GM23248 (cell line): ENCODE measurements around the gene GLT1D1. TPM values are rescaled to one million over a fixed set of nuclear protein-coding genes. Genes with fewer than 3 reads are reported as not detected.
"Not testable (repeated sequence)": the region's sequence is repeated elsewhere in the genome, so short reads cannot be mapped to it uniquely, and the experiment has no call there.

ENCODE experiments used
- DNase-seq: peaks from one replicate; pipeline ENCODE4 v3.0.0-alpha.2; 2015
- H2AFZ ChIP-seq: fragments of 200-600 bp; sonication (generic); 2 replicates; pipeline ENCODE4 v1.6.1; 2016; ENCODE audit warnings: antibody characterized with exemption
- H3F3A ChIP-seq: fragments of 200-600 bp; sonication (generic); 2 replicates; pipeline ENCODE4 v1.6.1; 2016; ENCODE audit warnings: mild to moderate bottlenecking, antibody characterized with exemption, mixed run types; ENCODE audit not compliant: insufficient read depth
- H3K27ac ChIP-seq: fragments of 200-600 bp; sonication (generic); 2 replicates; pipeline ENCODE4 v1.5.1; 2016; ENCODE audit warnings: mild to moderate bottlenecking
- H3K27me3 ChIP-seq: fragments of 200-600 bp; sonication (generic); replicated peaks from 2 replicates; pipeline ENCODE4 v1.6.1; 2016; ENCODE audit warnings: mild to moderate bottlenecking; ENCODE audit not compliant: insufficient read depth
- H3K36me3 ChIP-seq: fragments of 200-600 bp; sonication (generic); 2 replicates; pipeline ENCODE4 v1.6.1; 2016; ENCODE audit warnings: low read depth, mild to moderate bottlenecking
- H3K4me1 ChIP-seq: fragments of 200-600 bp; sonication (generic); 2 replicates; pipeline ENCODE4 v1.6.1; 2016; ENCODE audit warnings: mild to moderate bottlenecking; ENCODE audit not compliant: insufficient read depth
- H3K4me2 ChIP-seq: fragments of 200-600 bp; sonication (generic); one replicate; pipeline ENCODE4 v1.6.1; 2016; ENCODE audit warnings: mild to moderate bottlenecking; ENCODE audit not compliant: unreplicated experiment
- H3K4me3 ChIP-seq: fragments of 200-600 bp; sonication (generic); 2 replicates; pipeline ENCODE4 v1.5.1; 2016; ENCODE audit warnings: mild to moderate bottlenecking
- H3K79me2 ChIP-seq: fragments of 200-600 bp; sonication (generic); 2 replicates; pipeline ENCODE4 v1.6.1; 2016; ENCODE audit warnings: mild to moderate bottlenecking; ENCODE audit not compliant: insufficient read depth
- H3K9ac ChIP-seq: fragments of 200-600 bp; sonication (generic); 2 replicates; pipeline ENCODE4 v1.6.1; 2016; ENCODE audit warnings: mild to moderate bottlenecking
- H3K9me2 ChIP-seq: fragments of 200-600 bp; sonication (generic); 2 replicates; pipeline ENCODE4 v1.6.1; 2016; ENCODE audit warnings: mixed run types, mild to moderate bottlenecking, moderate library complexity; ENCODE audit not compliant: insufficient read depth
- H3K9me3 ChIP-seq: fragments of 200-600 bp; sonication (generic); one replicate; pipeline ENCODE4 v1.6.1; 2017; ENCODE audit warnings: low read depth
- H4K20me1 ChIP-seq: fragments of 200-600 bp; sonication (generic); 2 replicates; pipeline ENCODE4 v1.6.0; 2016; ENCODE audit not compliant: insufficient read depth
- EZH2 ChIP-seq: fragments of 200-600 bp; sonication (generic); IDR thresholded peaks from 2 replicates; pipeline ENCODE4 v1.6.1; 2018; ENCODE audit warnings: antibody characterized with exemption, mild to moderate bottlenecking; ENCODE audit not compliant: insufficient read depth, poor library complexity, severe bottlenecking
- EZH2phosphoT487 ChIP-seq: fragments of 200-600 bp; sonication (generic); IDR thresholded peaks from 2 replicates; pipeline ENCODE4 v1.6.1; 2018; ENCODE audit warnings: antibody characterized with exemption, moderate library complexity, mild to moderate bottlenecking, low read depth; ENCODE audit not compliant: insufficient read depth
- WGBS, 2 experiments: methylation state at CpG; one replicate each; pipeline ENCODE4 v1.1.6; 2015 to 2017; ENCODE audit warnings: low lambda C conversion rate in 2 of 2, low coverage in 1 of 2; ENCODE audit errors: missing lambda C conversion rate in 2 of 2; 5-methylcytosine and 5-hydroxymethylcytosine counted together
- in situ Hi-C: fragments of 300-500 bp; cut with MboI; formaldehyde crosslinking; loops from 2 replicates; pipeline ENCODE4 v1.15.0; 2020
- polyA plus RNA-seq: library from polyadenylated mRNA; unstranded; fragments of >200 nt; fragmentation: Nextera tagmentation; extraction: Ambion mirVana; gene quantifications from 2 replicates; pipeline ENCODE4 v1.2.1, GENCODE V29; 2016
- total RNA-seq: library from RNA; depleted of rRNA; stranded (reverse); fragments of >200 nt; shearing (Covaris generic); gene quantifications from 2 replicates; pipeline ENCODE4 v1.2.3, GENCODE V29; 2014; rRNA removed

GLT1D1 gene
- total RNA-seq (not detected in 2 replicates), polyA plus RNA-seq (not detected in 2 replicates)

DNA sequence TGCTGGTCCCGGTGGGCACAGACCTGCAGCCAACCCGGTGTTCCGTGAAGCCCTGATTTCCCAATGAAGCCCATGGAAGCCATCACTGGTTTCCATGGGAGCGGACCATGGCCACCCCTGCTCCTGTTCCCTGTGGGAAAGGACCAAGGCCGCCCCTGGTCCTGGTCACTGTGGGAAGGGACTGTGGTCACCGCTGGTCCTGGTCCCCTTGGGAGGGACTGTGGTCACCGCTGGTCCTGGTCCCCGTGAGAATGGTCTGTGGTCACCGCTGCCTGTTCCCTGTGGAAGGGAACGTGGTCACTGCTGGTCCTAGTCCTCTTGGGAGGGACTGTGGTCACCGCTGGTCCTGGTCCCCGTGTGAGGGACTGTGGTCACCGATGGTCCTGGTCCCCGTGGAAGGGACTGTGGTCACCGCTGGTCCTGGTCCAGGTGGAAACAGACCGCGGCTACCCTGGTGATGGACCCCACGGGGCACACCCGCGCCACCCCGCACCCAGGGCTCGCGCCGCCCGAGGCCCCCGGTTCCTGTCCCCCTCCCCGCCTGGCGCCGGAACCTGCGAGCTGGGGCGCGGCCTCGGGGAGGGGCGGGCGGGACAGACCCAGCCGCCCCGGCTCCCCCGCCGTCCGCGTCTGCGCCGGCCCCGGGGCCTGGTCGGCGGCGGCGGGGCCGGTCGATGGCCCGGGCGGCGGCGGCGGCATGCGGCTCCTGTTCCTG lies at the start of gene GLT1D1:
TSS of gene GLT1D1 (plus strand) at position 594 of the 715 bp plus-strand sequence. CDS start at position 698, 104 bp downstream.
- in situ Hi-C loops = no loop called here
- Histone ChIP-seq H4K20me1 (no peaks in the 10 kb centered on the region), H3K9ac (no peak within 1 kb of the TSS), H3K36me3 (no peaks in the 10 kb centered on the region), H3K4me2 (no peak within 1 kb of the TSS), H3K4me3 (no peak within 1 kb of the TSS), H3K9me3 (no peaks in the 10 kb centered on the region), H3K27me3 (no peaks in the 10 kb centered on the region), H3K9me2 (no peaks in the 10 kb centered on the region), H3F3A (no peaks in the 10 kb centered on the region), H3K79me2 (no peaks in the 10 kb centered on the region), H3K27ac (no peak within 1 kb of the TSS), H2AFZ (no peak within 1 kb of the TSS), H3K4me1 (no peaks in the 10 kb centered on the region)
- TF ChIP-seq EZH2phosphoT487 (no peak), EZH2 (no peak)
- no peak for DNase-seq
- WGBS, 2 experiments = 40 to 65% methylated on average over 11 to 26 of the region's 56 CpGs

GRCh38 chr12:128803788-128804187 lies 49.5 kb upstream of the GLT1D1 start:
- Histone ChIP-seq H3K36me3 (peaks cover 24% of the 10 kb centered on the region; the same call in 1 of the 2 replicates), H3K4me3 (no peak overlapping the region), H3K27me3 (no peaks in the 10 kb centered on the region), H3K27ac (no peak overlapping the region), H3F3A (peaks cover 6% of the 10 kb centered on the region; the same call in 1 of the 2 replicates), H4K20me1 (no peaks in the 10 kb centered on the region), H3K9ac (no peak overlapping the region), H3K9me2 (no peaks in the 10 kb centered on the region), H3K9me3 (no peaks in the 10 kb centered on the region), H3K4me1 (peaks cover 12% of the 10 kb centered on the region), H3K79me2 (peaks cover 69% of the 10 kb centered on the region), H2AFZ (no peak overlapping the region), H3K4me2 (no peak overlapping the region)
- in situ Hi-C loops = no loop called here
- no peak for DNase-seq
- WGBS, 2 experiments = 98 to 99% methylated on average over 9 of the region's 9 CpGs
- TF ChIP-seq EZH2phosphoT487 (no peak), EZH2 (no peak)

DNA sequence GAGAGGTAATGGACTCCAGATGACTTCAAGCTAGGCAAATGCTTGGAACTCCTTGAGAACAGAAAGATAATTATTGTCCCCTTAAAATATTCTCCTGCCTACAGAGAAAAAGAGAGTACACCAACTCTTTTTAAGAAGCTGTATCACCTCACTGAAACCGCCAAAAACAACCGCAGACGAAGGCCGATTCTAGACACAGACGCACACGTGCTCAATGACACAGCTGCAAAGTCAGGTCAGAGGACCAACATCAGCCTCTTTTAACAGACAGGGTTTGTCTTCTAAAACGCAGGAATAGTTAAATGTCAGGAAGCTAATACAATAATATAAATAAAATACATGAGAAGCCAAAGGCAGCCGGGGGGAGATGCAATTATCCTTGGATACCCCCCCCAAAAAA lies 48.5 kb upstream of the GLT1D1 start:
- Histone ChIP-seq H3F3A (peaks cover 6% of the 10 kb centered on the region; the same call in 1 of the 2 replicates), H3K9me2 (no peaks in the 10 kb centered on the region), H3K4me2 (no peak overlapping the region), H3K27ac (no peak overlapping the region), H2AFZ (no peak overlapping the region), H3K4me3 (no peak overlapping the region), H3K9ac (no peak overlapping the region), H3K4me1 (peaks cover 14% of the 10 kb centered on the region), H3K9me3 (no peaks in the 10 kb centered on the region), H4K20me1 (no peaks in the 10 kb centered on the region), H3K36me3 (peaks cover 28% of the 10 kb centered on the region; the same call in 1 of the 2 replicates), H3K27me3 (no peaks in the 10 kb centered on the region), H3K79me2 (peaks cover 78% of the 10 kb centered on the region)
- TF ChIP-seq EZH2 (no peak), EZH2phosphoT487 (no peak)
- in situ Hi-C loops = no loop called here
- no peak for DNase-seq
- WGBS, 2 experiments = 97 to 98% methylated on average over 8 of the region's 8 CpGs

GRCh38 chr12:128805406-128805805 lies 47.9 kb upstream of the GLT1D1 start:
- DNase-seq, H3K27me3 ChIP-seq, H3K9me2 ChIP-seq, H3K4me3 ChIP-seq, in situ Hi-C loops, H2AFZ ChIP-seq, H3K9me3 ChIP-seq, H4K20me1 ChIP-seq, H3K9ac ChIP-seq, H3K4me2 ChIP-seq, H3K27ac ChIP-seq: not testable (repeated sequence)
- H3K79me2 ChIP-seq = peaks cover 81% of the 10 kb centered on the region
- peaks cover 28% of the 10 kb centered on the region; the same call in 1 of the 2 replicates for H3K36me3 ChIP-seq
- 98% methylated on average over 5 of the region's 5 CpGs for WGBS, 2 experiments
- H3K4me1 ChIP-seq = peaks cover 21% of the 10 kb centered on the region
- H3F3A ChIP-seq = peaks cover 11% of the 10 kb centered on the region
